ENCODE measurements around the gene ESRRG.

- TF ChIP-seq POLR2A (IDR thresholded peaks at IDR 0.05; ENCODE audit: low read length) (no peak), GATA1 (IDR thresholded peaks at IDR 0.05; ENCODE audit: low read depth, low read length) (no peak)
Observed at GRCh38 chr1:216750961-216751360, 27.7 kb upstream of the ESRRG start.
